ENCODE data around the gene SOX6.

Gene SOX6

GRCh38 chr11:16336721-16337120, 19.6 kb downstream of the SOX6 start:
- no peak for ATAC-seq (replicated peaks; ENCODE audit: extremely low read depth, poor library complexity, severe bottlenecking)
- H3K9me3 Mint-ChIP-seq, result peaks cover 18% of the 10 kb centered on the region
- no peak overlapping the region for H3K4me3 Mint-ChIP-seq

GRCh38 chr11:16336204-16336603, 20.1 kb downstream of the SOX6 start:
- H3K27me3 Mint-ChIP-seq, result no peaks in the 10 kb centered on the region
- ATAC-seq (replicated peaks; ENCODE audit: extremely low read depth, poor library complexity, severe bottlenecking), result no peak
- no peak overlapping the region for H3K4me3 Mint-ChIP-seq
- no peak for DNase-seq (ENCODE audit: low spot score in 2 of 2)
- H3K4me1 Mint-ChIP-seq, result no peaks in the 10 kb centered on the region
- peaks cover 18% of the 10 kb centered on the region for H3K9me3 Mint-ChIP-seq
- no peak overlapping the region for H3K27ac Mint-ChIP-seq (ENCODE audit: low read depth)
- no peaks in the 10 kb centered on the region for H3K36me3 Mint-ChIP-seq (ENCODE audit: insufficient read depth)

More at GRCh38 chr11:16336721-16337120, 19.6 kb downstream of the SOX6 start:
- Mint-ChIP-seq H3K27me3 (no peaks in the 10 kb centered on the region), H3K4me1 (no peaks in the 10 kb centered on the region), H3K36me3 (ENCODE audit: insufficient read depth) (no peaks in the 10 kb centered on the region), H3K27ac (ENCODE audit: low read depth) (no peak overlapping the region)
- no peak for DNase-seq (ENCODE audit: low spot score in 2 of 2)

GRCh38 chr11:16335236-16335962, 20.9 kb downstream of the SOX6 start:
- Mint-ChIP-seq H3K36me3 (ENCODE audit: insufficient read depth) (no peaks in the 10 kb centered on the region), H3K27ac (ENCODE audit: low read depth) (no peak overlapping the region), H3K27me3 (no peaks in the 10 kb centered on the region), H3K9me3 (peaks cover 18% of the 10 kb centered on the region), H3K4me3 (no peak overlapping the region), H3K4me1 (no peaks in the 10 kb centered on the region)
- DNase-seq (ENCODE audit: low spot score in 2 of 2) (no peak), ATAC-seq (replicated peaks; ENCODE audit: extremely low read depth, poor library complexity, severe bottlenecking) (no peak)

- no peaks in the 10 kb centered on the region for H3K27me3 Mint-ChIP-seq
- ATAC-seq (replicated peaks; ENCODE audit: extremely low read depth, poor library complexity, severe bottlenecking) (no peak), DNase-seq (ENCODE audit: low spot score in 2 of 2) (no peak)
- peaks cover 6% of the 10 kb centered on the region for H3K9me3 Mint-ChIP-seq
- H3K36me3 Mint-ChIP-seq (ENCODE audit: insufficient read depth), result no peaks in the 10 kb centered on the region
- H3K4me3 Mint-ChIP-seq, result no peak overlapping the region
- no peak overlapping the region for H3K27ac Mint-ChIP-seq (ENCODE audit: low read depth)
- H3K4me1 Mint-ChIP-seq, result no peaks in the 10 kb centered on the region
These were observed 29.6 kb downstream of the SOX6 start for GRCh38 chr11:16326679-16327297.

DNA sequence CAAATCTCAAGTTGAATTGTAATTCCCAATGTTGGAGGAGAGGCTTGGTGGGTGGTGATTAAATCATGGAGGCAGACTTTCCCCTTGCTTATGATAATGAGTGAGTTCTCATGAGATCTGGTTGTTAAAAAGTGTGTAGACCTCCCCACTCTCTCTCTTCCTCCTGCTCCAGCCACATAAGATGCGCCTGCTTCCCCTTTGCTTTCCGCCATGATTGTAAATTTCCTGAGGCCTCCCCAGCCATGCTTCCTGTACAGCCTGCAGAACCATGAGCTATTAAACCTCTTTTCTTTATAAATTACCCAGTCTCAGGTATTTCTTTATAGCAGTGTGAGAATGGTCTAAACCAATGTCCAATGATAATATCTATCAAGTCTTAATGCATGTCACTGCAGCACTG, 34.2 kb downstream of the SOX6 start:
- no peaks in the 10 kb centered on the region for H3K36me3 Mint-ChIP-seq (ENCODE audit: insufficient read depth)
- no peaks in the 10 kb centered on the region for H3K4me1 Mint-ChIP-seq
- ATAC-seq (replicated peaks; ENCODE audit: extremely low read depth, poor library complexity, severe bottlenecking), result no peak

GRCh38 chr11:16321148-16321547, 35.2 kb downstream of the SOX6 start:
- ATAC-seq (replicated peaks; ENCODE audit: extremely low read depth, poor library complexity, severe bottlenecking) (no peak), DNase-seq (ENCODE audit: low spot score in 2 of 2) (no peak)
- Mint-ChIP-seq H3K4me3 (no peak overlapping the region), H3K4me1 (no peaks in the 10 kb centered on the region), H3K27me3 (no peaks in the 10 kb centered on the region), H3K9me3 (peaks cover 11% of the 10 kb centered on the region), H3K27ac (ENCODE audit: low read depth) (no peak overlapping the region), H3K36me3 (ENCODE audit: insufficient read depth) (no peaks in the 10 kb centered on the region)

More for the DNA sequence above, 34.2 kb downstream of the SOX6 start:
- H3K27me3 Mint-ChIP-seq, result no peaks in the 10 kb centered on the region
- H3K4me3 Mint-ChIP-seq, result no peak overlapping the region
- no peak for DNase-seq (ENCODE audit: low spot score in 2 of 2)
- H3K9me3 Mint-ChIP-seq, result peaks cover 11% of the 10 kb centered on the region
- H3K27ac Mint-ChIP-seq (ENCODE audit: low read depth), result no peak overlapping the region

GRCh38 chr11:16318320-16318719, 38.0 kb downstream of the SOX6 start:
- no peak for DNase-seq (ENCODE audit: low spot score in 2 of 2)

DNA sequence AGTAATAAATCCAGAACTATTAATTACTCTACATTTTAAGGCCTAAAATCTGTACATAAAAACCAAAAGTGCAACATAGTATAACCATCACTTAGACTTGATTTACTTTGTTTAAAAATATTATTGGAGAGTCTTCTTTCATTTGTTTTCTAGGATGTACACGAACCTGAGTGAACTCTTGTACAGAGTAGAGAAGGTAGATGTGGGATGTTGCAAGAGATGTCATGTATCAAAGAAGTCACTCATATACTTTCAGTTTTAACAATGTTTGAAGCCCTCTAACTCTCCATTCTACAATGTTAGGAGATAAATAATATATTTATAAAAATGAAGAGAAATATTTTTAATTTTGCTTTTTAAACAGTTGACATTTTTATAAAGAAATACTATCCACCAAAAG, 38.6 kb downstream of the SOX6 start:
- Mint-ChIP-seq H3K36me3 (ENCODE audit: insufficient read depth) (no peaks in the 10 kb centered on the region), H3K27ac (ENCODE audit: low read depth) (no peak overlapping the region), H3K9me3 (peaks cover 11% of the 10 kb centered on the region), H3K4me3 (no peak overlapping the region), H3K27me3 (no peaks in the 10 kb centered on the region), H3K4me1 (no peaks in the 10 kb centered on the region)
- DNase-seq (ENCODE audit: low spot score in 2 of 2) (no peak), ATAC-seq (replicated peaks; ENCODE audit: extremely low read depth, poor library complexity, severe bottlenecking) (no peak)

More at GRCh38 chr11:16318320-16318719, 38.0 kb downstream of the SOX6 start:
- no peaks in the 10 kb centered on the region for H3K36me3 Mint-ChIP-seq (ENCODE audit: insufficient read depth)
- H3K9me3 Mint-ChIP-seq, result peaks cover 11% of the 10 kb centered on the region
- H3K4me3 Mint-ChIP-seq, result no peak overlapping the region
- ATAC-seq (replicated peaks; ENCODE audit: extremely low read depth, poor library complexity, severe bottlenecking), result no peak
- H3K4me1 Mint-ChIP-seq, result no peaks in the 10 kb centered on the region
- H3K27ac Mint-ChIP-seq (ENCODE audit: low read depth), result no peak overlapping the region
- no peaks in the 10 kb centered on the region for H3K27me3 Mint-ChIP-seq

DNA sequence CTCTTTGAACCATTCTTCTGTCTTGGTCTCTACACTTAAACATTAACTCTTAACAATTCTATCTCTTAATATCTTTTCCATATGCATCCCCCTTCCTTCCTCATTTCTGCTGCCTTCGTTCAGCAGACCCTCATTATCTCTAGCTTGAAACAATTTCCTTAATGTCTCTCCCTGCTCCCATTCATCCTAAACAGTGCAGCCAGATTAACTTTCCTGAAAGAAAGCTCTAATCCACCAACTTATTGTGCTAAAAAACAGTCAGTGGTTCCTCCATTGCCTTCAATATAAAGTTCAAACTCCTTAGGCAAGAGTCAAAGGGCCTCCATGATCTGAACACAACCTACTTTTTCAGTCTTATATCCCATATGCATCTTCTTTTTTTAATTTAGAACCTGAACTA, 42.5 kb downstream of the SOX6 start:
- no peak overlapping the region for H3K4me3 Mint-ChIP-seq
- no peak for ATAC-seq (replicated peaks; ENCODE audit: extremely low read depth, poor library complexity, severe bottlenecking)

DNA sequence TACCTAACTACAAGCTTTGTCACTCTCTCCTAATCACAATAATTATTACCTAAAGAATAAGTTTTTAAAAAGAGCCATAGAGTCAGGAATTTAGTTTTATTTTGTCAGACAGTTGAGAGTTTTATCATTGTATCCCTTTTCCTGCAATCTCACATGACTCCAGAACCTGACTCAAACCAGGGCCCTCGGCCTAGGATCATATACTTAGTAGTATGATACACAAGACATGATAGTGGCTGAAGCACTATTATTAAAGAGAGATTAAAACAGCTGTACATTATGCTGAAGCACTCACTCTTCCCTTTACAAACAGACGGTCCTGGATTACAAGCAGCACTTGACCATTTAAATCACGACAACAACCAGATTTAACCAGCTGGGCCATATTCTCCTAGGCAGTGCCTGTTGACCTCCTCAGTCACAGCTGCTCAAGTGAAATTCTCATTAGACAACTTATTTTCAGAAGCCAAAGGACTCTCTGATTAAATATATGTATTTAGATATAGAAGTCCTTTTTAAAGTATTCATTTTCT, 44.0 kb downstream of the SOX6 start:
- no peak overlapping the region for H3K4me3 Mint-ChIP-seq
- no peak for DNase-seq (ENCODE audit: low spot score in 2 of 2)

More for the DNA sequence above, 42.5 kb downstream of the SOX6 start:
- no peaks in the 10 kb centered on the region for H3K4me1 Mint-ChIP-seq
- no peak overlapping the region for H3K27ac Mint-ChIP-seq (ENCODE audit: low read depth)
- H3K9me3 Mint-ChIP-seq, result peaks cover 2% of the 10 kb centered on the region
- no peak for DNase-seq (ENCODE audit: low spot score in 2 of 2)
- H3K36me3 Mint-ChIP-seq (ENCODE audit: insufficient read depth), result no peaks in the 10 kb centered on the region
- no peaks in the 10 kb centered on the region for H3K27me3 Mint-ChIP-seq

DNA sequence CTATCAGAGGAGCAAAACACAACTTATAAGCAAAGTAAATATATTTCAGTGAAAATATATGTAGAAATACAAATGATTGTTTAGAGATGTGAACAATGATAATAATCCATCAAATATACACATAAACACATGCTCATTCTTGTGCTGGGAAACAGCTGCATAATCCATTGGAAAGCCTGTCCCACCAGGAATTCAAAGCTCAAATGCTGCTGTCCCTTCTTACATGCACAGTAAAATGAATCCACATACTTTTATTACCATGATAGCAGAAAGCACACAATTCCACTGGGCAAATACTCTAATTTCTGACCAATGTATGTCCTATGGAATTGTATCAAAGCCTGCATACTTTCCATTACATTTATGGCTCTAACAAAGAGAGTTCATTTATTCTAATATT, 44.5 kb downstream of the SOX6 start:
- ATAC-seq (replicated peaks; ENCODE audit: extremely low read depth, poor library complexity, severe bottlenecking), result no peak
- H3K27ac Mint-ChIP-seq (ENCODE audit: low read depth), result no peak overlapping the region
- no peaks in the 10 kb centered on the region for H3K27me3 Mint-ChIP-seq
- H3K4me3 Mint-ChIP-seq, result no peak overlapping the region
- peaks cover 10% of the 10 kb centered on the region for H3K9me3 Mint-ChIP-seq
- H3K4me1 Mint-ChIP-seq, result no peaks in the 10 kb centered on the region
- H3K36me3 Mint-ChIP-seq (ENCODE audit: insufficient read depth), result no peaks in the 10 kb centered on the region
- DNase-seq (ENCODE audit: low spot score in 2 of 2), result no peak

More for the DNA sequence above, 44.0 kb downstream of the SOX6 start:
- no peak overlapping the region for H3K27ac Mint-ChIP-seq (ENCODE audit: low read depth)
- H3K27me3 Mint-ChIP-seq, result no peaks in the 10 kb centered on the region
- no peak for ATAC-seq (replicated peaks; ENCODE audit: extremely low read depth, poor library complexity, severe bottlenecking)
- H3K4me1 Mint-ChIP-seq, result no peaks in the 10 kb centered on the region
- H3K36me3 Mint-ChIP-seq (ENCODE audit: insufficient read depth), result no peaks in the 10 kb centered on the region
- H3K9me3 Mint-ChIP-seq, result peaks cover 7% of the 10 kb centered on the region

GRCh38 chr11:16310943-16311342, 45.4 kb downstream of the SOX6 start:
- DNase-seq (ENCODE audit: low spot score in 2 of 2) (no peak), ATAC-seq (replicated peaks; ENCODE audit: extremely low read depth, poor library complexity, severe bottlenecking) (no peak)
- Mint-ChIP-seq H3K27ac (ENCODE audit: low read depth) (no peak overlapping the region), H3K4me1 (no peaks in the 10 kb centered on the region), H3K9me3 (peaks cover 12% of the 10 kb centered on the region), H3K36me3 (ENCODE audit: insufficient read depth) (no peaks in the 10 kb centered on the region), H3K27me3 (no peaks in the 10 kb centered on the region), H3K4me3 (no peak overlapping the region)

DNA sequence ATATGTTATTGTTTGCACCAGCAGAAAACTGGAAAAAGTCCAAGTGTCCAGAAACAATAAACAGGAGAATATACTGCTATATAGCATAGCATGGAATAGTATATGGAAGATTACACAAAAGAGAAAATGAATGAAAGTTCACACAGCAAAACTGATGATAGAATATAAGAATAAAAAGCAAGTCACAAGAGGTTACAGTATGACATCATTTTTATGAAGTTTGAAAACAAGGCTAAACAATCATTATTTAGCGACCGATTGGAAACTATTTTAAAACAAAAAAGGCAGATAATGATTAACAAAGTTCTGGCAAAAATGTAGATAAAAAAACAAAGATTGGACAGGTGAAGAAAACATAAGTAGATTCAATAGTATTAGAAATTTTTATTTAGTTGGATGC, 47.1 kb downstream of the SOX6 start:
- H3K4me3 Mint-ChIP-seq, result no peak overlapping the region
- no peaks in the 10 kb centered on the region for H3K36me3 Mint-ChIP-seq (ENCODE audit: insufficient read depth)
- H3K27ac Mint-ChIP-seq (ENCODE audit: low read depth), result no peak overlapping the region
- DNase-seq (ENCODE audit: low spot score in 2 of 2), result no peak
- no peaks in the 10 kb centered on the region for H3K4me1 Mint-ChIP-seq
- ATAC-seq (replicated peaks; ENCODE audit: extremely low read depth, poor library complexity, severe bottlenecking), result no peak
- H3K27me3 Mint-ChIP-seq, result no peaks in the 10 kb centered on the region
- H3K9me3 Mint-ChIP-seq, result peaks cover 12% of the 10 kb centered on the region
